Gastroesophageal sphincter (tissue), 4 donors: Measurements from ENCODE around the gene KNDC1. TPM values are rescaled to one million over a fixed set of nuclear protein-coding genes. Genes with fewer than 3 reads are reported as not detected.

Experiments
- ATAC-seq: fragments of 150-250 bp; one replicate; pipeline ENCODE4 v1.9.1; 2016; ENCODE audit warnings: mild to moderate bottlenecking, moderate library complexity
- H3K27ac ChIP-seq, 4 donors: fragments of 200-600 bp; sonication (generic) in 3 of 4; 1 replicate in 3 of 4; 2 replicates in 1 of 4; pipeline ENCODE4 v1.5.1; 2016 to 2019
- H3K27me3 ChIP-seq: fragments of 200-600 bp; sonication (generic); one replicate; pipeline ENCODE4 v1.5.1; 2019
- H3K36me3 ChIP-seq, 2 donors: fragments of 200-600 bp; sonication (generic); one replicate each; pipeline ENCODE4 v1.5.1; 2019; ENCODE audit warnings: control low read depth in 1 of 2
- H3K4me1 ChIP-seq, 3 donors: fragments of 200-600 bp; sonication (generic); 1 replicate in 2 of 3; 2 replicates in 1 of 3; pipeline ENCODE4 v1.5.1; 2016 to 2019; ENCODE audit warnings: control low read depth in 2 of 3
- H3K4me3 ChIP-seq, 2 donors: fragments of 200-600 bp; sonication (generic); one replicate each; pipeline ENCODE4 v1.5.1; 2019; ENCODE audit warnings: mild to moderate bottlenecking in 1 of 2, moderate library complexity in 1 of 2
- H3K9me3 ChIP-seq, 3 donors: fragments of 200-600 bp; sonication (generic); one replicate each; pipeline ENCODE4 v1.5.1; 2017 to 2019; ENCODE audit warnings: control low read depth in 2 of 3
- EP300 ChIP-seq: sonication (generic); formaldehyde crosslinking; IDR thresholded peaks from one replicate; pipeline ENCODE4 v1.6.1; 2017; ENCODE audit warnings: antibody characterized with exemption, mild to moderate bottlenecking
- POLR2A ChIP-seq, 2 donors: fragments of 450-650 bp; IDR thresholded peaks; one replicate each; pipeline ENCODE4 v1.6.1; 2017; ENCODE audit warnings: antibody characterized with exemption in 2 of 2, mild to moderate bottlenecking in 2 of 2, moderate library complexity in 1 of 2
- POLR2AphosphoS5 ChIP-seq: sonication (generic); formaldehyde crosslinking; IDR thresholded peaks from one replicate; pipeline ENCODE4 v1.6.1; 2017; ENCODE audit warnings: antibody characterized with exemption
- WGBS, 2 donors: methylation state at CpG; one replicate each; pipeline ENCODE4 v1.1.5; 2018; ENCODE audit warnings: low coverage in 1 of 2; 5-methylcytosine and 5-hydroxymethylcytosine counted together
- total RNA-seq, 4 donors: library from RNA; depleted of rRNA; stranded (reverse); fragments of >200 nt; gene quantifications; one replicate each; pipeline ENCODE4 v1.1.0, GENCODE V29; 2016
- TF ChIP-seq, protein P1 (sequence below), 4 experiments: fragments of 200-600 bp in 2 of 4; fragments of 450-650 bp in 2 of 4; sonication (generic) in 1 of 4; IDR thresholded peaks; one replicate each; pipeline ENCODE4 v1.5.1; 2017 to 2019; ENCODE audit warnings: antibody characterized with exemption in 4 of 4, mild to moderate bottlenecking in 2 of 4, moderate library complexity in 2 of 4

KNDC1 gene
- total RNA-seq, 4 donors from 2014 or later, result 0.62 to 3.4 (median 0.98) TPM

DNA sequence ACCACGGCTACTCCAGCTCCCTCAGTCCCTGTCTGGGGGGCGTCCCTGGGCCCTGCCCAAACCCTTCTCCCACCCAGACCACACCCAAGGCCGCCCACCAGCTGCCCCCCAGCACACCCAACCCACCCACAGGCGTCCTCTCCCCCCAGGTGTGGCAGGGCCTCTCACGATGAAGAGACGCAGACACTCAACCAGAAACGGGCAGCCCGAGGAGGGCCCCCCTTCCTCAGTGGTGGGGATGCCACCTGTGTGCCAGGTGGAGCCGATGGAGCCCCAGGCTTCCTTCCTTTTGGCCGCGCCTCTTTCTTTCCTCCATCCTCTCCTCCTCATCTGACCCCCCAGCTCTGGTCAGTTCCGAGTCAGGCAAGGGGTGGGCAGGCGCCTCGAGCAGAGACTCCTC lies 43.6 kb upstream of the KNDC1 start:
- Histone ChIP-seq H3K4me3 (no peak overlapping the region), H3K27ac (no peak overlapping the region), H3K9me3 (peaks cover 0 to 25% (median 0%) of the 10 kb centered on the region in 3 donors), H3K36me3 (no peaks in the 10 kb centered on the region), H3K4me1 (no peaks in the 10 kb centered on the region), H3K27me3 (peaks cover 32% of the 10 kb centered on the region)
- 60% methylated on average over 1 of the region's 14 CpGs; no CpG with 5 or more reads in 1 of the 2 donors for WGBS, 2 donors
- TF ChIP-seq POLR2AphosphoS5, result no peak
- TF ChIP-seq, protein P1, sequence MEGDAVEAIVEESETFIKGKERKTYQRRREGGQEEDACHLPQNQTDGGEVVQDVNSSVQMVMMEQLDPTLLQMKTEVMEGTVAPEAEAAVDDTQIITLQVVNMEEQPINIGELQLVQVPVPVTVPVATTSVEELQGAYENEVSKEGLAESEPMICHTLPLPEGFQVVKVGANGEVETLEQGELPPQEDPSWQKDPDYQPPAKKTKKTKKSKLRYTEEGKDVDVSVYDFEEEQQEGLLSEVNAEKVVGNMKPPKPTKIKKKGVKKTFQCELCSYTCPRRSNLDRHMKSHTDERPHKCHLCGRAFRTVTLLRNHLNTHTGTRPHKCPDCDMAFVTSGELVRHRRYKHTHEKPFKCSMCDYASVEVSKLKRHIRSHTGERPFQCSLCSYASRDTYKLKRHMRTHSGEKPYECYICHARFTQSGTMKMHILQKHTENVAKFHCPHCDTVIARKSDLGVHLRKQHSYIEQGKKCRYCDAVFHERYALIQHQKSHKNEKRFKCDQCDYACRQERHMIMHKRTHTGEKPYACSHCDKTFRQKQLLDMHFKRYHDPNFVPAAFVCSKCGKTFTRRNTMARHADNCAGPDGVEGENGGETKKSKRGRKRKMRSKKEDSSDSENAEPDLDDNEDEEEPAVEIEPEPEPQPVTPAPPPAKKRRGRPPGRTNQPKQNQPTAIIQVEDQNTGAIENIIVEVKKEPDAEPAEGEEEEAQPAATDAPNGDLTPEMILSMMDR (IDR thresholded peaks at IDR 0.05), result no peak
- TF ChIP-seq EP300, result no peak
- TF ChIP-seq POLR2A (IDR thresholded peaks at IDR 0.05), result no peak
- no peak for ATAC-seq

- Histone ChIP-seq H3K4me3 (no peak overlapping the region), H3K9me3 (peaks cover 0 to 25% (median 0%) of the 10 kb centered on the region in 3 donors), H3K4me1 (no peaks in the 10 kb centered on the region), H3K27ac (no peak overlapping the region), H3K27me3 (peaks cover 28% of the 10 kb centered on the region), H3K36me3 (no peaks in the 10 kb centered on the region)
- TF ChIP-seq EP300 (no peak), POLR2AphosphoS5 (no peak), POLR2A (IDR thresholded peaks at IDR 0.05) (no peak)
- TF ChIP-seq, protein P1 (IDR thresholded peaks at IDR 0.05), result no peak
- WGBS, 2 donors, result no CpG with 5 or more reads among the region's 21 CpGs
- no peak for ATAC-seq
These were observed 42.9 kb upstream of the KNDC1 start for GRCh38 chr10:133117036-133117687.

GRCh38 chr10:133117688-133118071 lies 42.3 kb upstream of the KNDC1 start:
- Histone ChIP-seq H3K27me3 (peaks cover 33% of the 10 kb centered on the region), H3K36me3 (no peaks in the 10 kb centered on the region), H3K9me3 (peaks cover 0 to 25% (median 0%) of the 10 kb centered on the region in 3 donors), H3K4me3 (no peak overlapping the region), H3K4me1 (no peaks in the 10 kb centered on the region), H3K27ac (no peak overlapping the region)
- no peak for ATAC-seq
- TF ChIP-seq POLR2AphosphoS5 (no peak), EP300 (no peak), POLR2A (IDR thresholded peaks at IDR 0.05) (no peak)
- TF ChIP-seq, protein P1 (IDR thresholded peaks at IDR 0.05), result no peak
- 40 to 50% methylated on average over 1 of the region's 8 CpGs for WGBS, 2 donors

GRCh38 chr10:133121479-133121878 lies 38.5 kb upstream of the KNDC1 start:
- peaks cover 0 to 25% (median 0%) of the 10 kb centered on the region in 3 donors for H3K9me3 ChIP-seq
- no peaks in the 10 kb centered on the region for H3K36me3 ChIP-seq
- H3K27me3 ChIP-seq, result peaks cover 58% of the 10 kb centered on the region
- TF ChIP-seq POLR2A (IDR thresholded peaks at IDR 0.05), result no peak
- TF ChIP-seq, protein P1 (IDR thresholded peaks at IDR 0.05), result no peak
- TF ChIP-seq POLR2AphosphoS5, result no peak
- TF ChIP-seq EP300, result no peak
- 91 to 100% methylated on average over 5 to 6 of the region's 8 CpGs for WGBS, 2 donors
- no peak overlapping the region for H3K4me3 ChIP-seq
- H3K27ac ChIP-seq, result no peak overlapping the region
- no peaks in the 10 kb centered on the region for H3K4me1 ChIP-seq
- no peak for ATAC-seq
